ENCODE data around the gene WDR77.

Gene WDR77

GRCh38 chr1:111468717-111469100, 19.7 kb upstream of the WDR77 start:
- no peak for DNase-seq (ENCODE audit: low spot score)

DNA sequence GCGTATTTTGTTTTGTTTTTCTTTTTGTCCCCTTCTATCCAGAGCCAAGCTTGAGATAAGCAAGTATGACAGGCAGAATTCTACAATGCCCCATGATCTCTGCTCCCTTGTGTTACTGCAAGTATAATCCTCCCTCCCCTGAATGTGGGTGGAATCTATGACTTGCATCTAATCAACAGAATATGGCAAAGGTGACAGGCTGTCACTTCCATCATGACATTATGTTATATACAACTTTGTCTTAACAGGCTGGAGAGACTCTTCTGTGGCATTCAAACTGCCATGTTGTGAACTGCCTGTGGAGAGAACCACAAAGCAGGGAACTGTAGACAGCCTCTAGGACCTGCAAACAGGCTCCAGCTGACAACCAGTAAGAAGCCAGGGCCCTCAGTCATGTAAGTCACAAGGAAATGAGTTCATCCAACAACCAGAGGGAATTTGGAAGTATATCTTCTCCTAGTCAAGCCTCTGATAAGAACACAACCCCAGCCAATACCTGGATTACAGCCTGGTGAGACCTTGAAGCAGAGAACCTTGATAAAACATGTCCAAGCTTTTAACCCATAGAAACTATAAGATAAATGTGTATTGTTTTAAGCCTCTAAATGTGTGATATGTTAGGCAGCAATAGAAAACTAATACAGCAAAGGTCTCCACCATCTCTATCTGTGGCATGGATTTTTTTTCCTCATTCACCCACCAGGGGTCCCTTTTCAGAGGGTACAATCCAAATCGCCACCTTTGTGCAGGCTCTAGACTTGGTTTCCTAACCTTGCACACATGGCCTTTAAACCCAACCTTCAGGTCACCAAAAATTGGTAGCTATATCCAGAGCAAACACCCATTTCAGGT, 19.0 kb upstream of the WDR77 start:
- DNase-seq (ENCODE audit: low spot score): no peak

DNA sequence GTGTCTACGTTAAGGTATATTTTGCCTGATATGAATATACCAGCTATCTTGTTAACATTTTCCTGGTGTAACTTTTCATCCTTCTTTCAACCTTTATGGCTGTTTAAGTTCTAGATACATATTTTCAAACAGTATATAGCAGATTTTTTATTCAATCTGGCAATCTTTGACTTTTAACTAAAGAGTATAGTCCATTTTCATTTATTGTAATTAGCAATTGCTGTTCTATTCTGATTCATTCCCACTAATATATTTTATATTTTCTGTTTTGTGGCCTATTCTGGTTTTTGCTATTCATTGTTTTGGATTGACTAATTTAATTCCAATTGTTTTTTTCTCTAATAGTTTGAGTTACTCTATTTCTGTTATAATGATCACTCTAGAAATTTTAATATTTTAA, 17.4 kb upstream of the WDR77 start:
- no peak for DNase-seq (ENCODE audit: low spot score)

GRCh38 chr1:111465754-111466153, 16.7 kb upstream of the WDR77 start:
- DNase-seq (ENCODE audit: low spot score): no peak

GRCh38 chr1:111463029-111463683, 14.1 kb upstream of the WDR77 start:
- DNase-seq (ENCODE audit: low spot score): no peak

GRCh38 chr1:111462370-111463028, 13.4 kb upstream of the WDR77 start:
- no peak for DNase-seq (ENCODE audit: low spot score)

GRCh38 chr1:111461765-111462164, 12.7 kb upstream of the WDR77 start:
- no peak for DNase-seq (ENCODE audit: low spot score)

DNA sequence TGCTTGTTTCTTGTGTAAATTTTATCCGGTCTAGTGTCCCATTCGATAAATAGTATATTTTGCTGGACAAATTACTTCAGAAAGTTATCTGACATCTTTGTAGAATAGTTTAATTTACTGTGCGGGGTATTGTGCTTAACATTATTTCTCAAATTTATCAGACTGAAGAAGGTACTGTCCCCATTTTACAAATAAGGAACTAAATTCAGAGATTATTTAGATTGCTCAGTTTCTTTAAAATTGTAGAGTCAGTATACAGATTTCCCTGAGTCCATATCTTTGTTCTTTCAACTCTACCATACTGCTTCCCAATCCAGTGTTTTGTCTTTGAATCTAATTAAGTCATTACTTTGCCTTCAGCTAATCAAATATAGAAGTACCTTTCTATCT, 6.6 kb upstream of the WDR77 start:
- DNase-seq (ENCODE audit: low spot score): no peak

GRCh38 chr1:111454859-111455641, 6.0 kb upstream of the WDR77 start:
- no peak for DNase-seq (ENCODE audit: low spot score)

GRCh38 chr1:111453706-111454105, 4.7 kb upstream of the WDR77 start:
- no peak for DNase-seq (ENCODE audit: low spot score)

GRCh38 chr1:111452581-111452980, 3.5 kb upstream of the WDR77 start:
- no peak for DNase-seq (ENCODE audit: low spot score)

GRCh38 chr1:111450185-111450584, 1.1 kb upstream of the WDR77 start:
- no peak for DNase-seq (ENCODE audit: low spot score)

GRCh38 chr1:111449703-111450017, 604 bp upstream of the WDR77 start:
- DNase-seq (ENCODE audit: low spot score): no peak

DNA sequence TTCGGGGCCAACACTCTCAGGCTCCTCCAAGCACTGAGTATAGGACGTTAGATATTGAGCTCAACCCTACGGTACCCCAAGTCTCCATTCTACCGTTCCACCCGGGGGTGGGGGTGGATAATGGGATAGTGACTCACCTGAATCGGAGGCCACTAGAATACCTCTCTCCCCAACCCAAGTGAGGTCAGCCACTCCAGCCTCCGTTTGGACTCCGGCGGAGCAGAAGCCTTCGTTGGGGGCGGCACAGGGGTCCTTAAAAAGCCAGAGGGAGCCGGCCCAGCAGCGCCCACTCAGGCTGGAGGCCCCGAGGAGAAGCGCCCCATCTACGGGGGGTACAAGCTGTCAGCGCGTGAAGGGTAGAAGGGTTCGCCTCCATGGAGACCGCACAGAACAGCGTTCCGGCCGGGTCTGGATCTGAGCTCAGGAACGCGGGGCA, 556 bp downstream of the WDR77 start:
- peak; percentile 29 for DNase-seq (ENCODE audit: low spot score)

GRCh38 chr1:111446967-111447892, 1.8 kb downstream of the WDR77 start:
- DNase-seq (ENCODE audit: low spot score): no peak

DNA sequence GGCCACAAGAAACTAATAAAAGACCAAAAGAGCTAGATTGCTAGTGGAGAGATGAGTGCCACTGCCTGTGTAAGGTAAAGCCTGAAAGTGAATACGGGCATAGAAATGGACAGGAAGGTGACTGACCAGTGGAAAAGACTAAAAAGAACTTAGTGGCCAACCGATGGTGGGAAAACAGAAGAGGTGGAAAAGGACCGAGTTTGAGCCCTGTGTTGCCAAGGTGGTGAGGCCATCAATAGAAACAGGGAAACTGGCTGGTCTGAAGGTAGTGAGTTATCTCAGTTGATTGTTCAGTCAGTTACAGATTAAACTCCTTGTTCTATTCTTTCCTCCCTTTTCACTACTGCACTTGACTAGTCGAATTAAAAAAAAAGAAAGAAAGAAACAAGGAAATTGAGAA, 2.5 kb downstream of the WDR77 start:
- no peak for DNase-seq (ENCODE audit: low spot score)

DNA sequence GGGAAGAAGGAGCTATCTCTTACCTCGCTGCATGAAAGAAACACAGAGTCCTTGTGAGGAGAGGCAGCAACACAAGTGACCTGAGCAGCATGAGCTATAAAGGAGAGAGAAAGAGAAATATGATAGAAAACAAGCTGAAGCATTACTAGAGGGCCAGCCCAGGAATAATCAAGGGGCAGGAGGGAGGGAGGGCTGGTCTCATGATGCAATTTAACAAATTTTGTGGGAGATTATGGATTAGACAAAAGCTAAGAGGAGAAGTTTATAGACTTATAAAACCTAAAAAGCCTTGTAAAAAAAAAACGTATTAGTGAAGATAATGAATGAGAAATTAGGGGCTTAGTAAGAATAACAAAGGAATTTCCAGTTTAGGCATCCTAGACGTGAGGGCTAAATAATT, 5.0 kb downstream of the WDR77 start:
- no peak for DNase-seq (ENCODE audit: low spot score)

GRCh38 chr1:111442457-111442856, 6.6 kb downstream of the WDR77 start:
- DNase-seq (ENCODE audit: low spot score): no peak

DNA sequence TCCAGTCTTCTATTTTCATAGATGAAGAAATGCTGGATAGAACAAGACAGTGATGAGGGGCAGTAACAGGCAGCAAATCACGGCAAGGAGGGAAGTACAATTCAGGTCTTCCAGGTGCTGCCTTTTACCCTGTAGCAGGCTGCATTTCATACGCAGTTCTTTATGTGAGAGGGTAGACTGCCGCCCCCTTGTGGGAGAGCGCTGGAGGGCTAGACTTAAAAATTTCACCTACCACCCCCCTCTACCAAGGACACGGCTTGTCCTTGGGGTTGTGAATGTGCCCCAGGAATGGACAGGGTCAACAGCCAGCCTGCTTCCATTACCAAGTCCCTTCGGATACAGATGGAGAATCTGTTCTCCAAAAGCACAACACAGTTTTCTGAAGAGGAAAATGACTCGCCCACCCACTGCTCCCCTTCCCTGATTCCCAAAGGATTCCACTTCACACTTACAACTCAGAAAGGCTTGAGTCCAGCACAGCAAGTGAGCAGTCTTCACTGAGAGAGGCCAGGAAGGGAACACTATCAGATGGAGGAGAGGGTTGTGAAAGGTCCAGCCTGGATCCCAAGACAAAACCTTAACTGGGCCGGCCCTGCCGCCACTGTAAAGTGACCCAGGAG, 7.4 kb downstream of the WDR77 start:
- DNase-seq (ENCODE audit: low spot score): no peak

- no peak for DNase-seq (ENCODE audit: low spot score)
These were observed 9.3 kb downstream of the WDR77 start for GRCh38 chr1:111439461-111440351.

Measured in hepatic stellate cell (primary cell).